ENCODE data around the gene BTBD18.
"Not testable (repeated sequence)": the region's sequence is repeated elsewhere in the genome, so short reads cannot be mapped to it uniquely, and the experiment has no call there.

BTBD18 gene

GRCh38 chr11:57732661-57733060, 19.0 kb downstream of the BTBD18 start:
- no peak for DNase-seq (ENCODE audit: low read depth in 2 of 2)

DNA sequence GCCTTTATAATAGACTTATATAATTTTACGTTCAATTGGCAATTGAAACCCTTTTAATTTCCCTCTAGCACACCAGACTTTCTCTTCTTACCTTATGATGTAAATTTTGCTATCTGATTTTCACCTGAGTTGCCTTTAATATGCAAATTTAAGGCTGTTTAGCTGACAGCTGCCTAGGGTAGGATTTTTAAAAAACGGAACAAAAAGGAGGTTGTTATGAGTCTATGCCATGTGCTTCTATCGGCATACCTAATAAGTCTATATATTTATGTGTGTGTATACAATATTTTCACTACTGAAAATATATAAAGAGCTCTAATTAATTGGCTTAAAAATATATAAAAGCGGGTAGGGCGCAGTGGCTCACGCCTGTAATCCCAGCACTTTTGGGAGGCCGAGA, 22.1 kb downstream of the BTBD18 start:
- DNase-seq (ENCODE audit: low read depth in 2 of 2) = no peak

DNA sequence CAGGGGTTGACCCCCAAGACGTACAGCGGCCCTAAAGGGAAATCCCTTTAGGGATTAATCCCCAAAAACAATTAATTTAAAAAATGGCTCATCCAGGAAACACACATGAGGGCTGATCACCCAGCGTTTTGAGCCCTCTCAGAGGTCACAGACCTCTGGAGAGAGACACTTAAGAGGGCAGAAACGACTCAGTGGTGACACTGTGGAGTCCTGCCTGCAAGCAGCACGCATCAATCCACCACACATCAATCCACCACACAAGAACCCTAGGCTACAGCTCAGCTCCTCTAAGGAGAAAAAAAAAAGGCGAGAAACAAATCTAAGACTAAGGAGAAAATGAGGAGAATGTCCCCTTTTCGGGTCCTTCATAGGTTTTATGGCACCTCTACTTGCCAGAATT, 22.8 kb downstream of the BTBD18 start:
- DNase-seq (ENCODE audit: low read depth in 2 of 2) = no peak

DNA sequence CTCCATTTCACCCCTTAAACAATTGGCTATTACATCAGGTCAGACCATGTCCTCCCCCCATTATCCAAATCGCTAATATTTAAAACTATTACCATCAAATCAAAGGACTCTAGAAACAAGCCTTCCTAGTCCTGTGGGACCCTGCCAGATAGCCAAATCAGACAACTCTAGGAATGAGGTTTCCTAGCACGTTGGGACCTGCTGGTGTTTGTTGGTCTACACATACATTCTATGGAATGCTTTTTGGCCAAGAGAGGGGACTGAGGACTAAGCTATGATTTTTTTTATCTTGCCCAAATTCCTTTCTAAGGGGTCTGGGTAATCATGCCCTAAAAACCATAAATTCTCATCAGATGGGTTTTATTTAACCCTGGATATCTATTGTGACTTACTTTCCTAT, 24.4 kb downstream of the BTBD18 start:
- no peak for DNase-seq (ENCODE audit: low read depth in 2 of 2)

GRCh38 chr11:57716726-57717125, 34.9 kb downstream of the BTBD18 start:
- DNase-seq (ENCODE audit: low read depth in 2 of 2) = not testable (repeated sequence)

DNA sequence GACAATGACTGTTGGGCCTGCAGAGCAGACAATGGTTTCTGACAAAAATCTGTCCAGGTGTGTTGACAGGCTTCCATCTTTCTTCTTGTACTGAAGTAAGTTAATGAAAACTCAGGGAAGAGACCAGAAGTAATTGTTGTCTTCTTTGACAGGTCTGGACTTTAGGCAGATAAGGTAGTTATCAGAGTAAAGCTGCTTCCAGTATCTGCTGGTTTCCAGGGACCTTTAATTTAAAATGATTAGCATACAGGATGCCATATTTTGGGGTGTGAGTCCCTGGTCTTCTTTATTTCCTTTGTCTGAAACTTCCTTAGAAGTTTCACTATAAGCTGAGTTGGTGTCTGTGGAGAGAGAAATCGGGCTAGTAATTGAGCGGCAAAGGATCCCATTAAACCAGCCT, 37.8 kb downstream of the BTBD18 start:
- DNase-seq (ENCODE audit: low read depth in 2 of 2) = no peak

DNA sequence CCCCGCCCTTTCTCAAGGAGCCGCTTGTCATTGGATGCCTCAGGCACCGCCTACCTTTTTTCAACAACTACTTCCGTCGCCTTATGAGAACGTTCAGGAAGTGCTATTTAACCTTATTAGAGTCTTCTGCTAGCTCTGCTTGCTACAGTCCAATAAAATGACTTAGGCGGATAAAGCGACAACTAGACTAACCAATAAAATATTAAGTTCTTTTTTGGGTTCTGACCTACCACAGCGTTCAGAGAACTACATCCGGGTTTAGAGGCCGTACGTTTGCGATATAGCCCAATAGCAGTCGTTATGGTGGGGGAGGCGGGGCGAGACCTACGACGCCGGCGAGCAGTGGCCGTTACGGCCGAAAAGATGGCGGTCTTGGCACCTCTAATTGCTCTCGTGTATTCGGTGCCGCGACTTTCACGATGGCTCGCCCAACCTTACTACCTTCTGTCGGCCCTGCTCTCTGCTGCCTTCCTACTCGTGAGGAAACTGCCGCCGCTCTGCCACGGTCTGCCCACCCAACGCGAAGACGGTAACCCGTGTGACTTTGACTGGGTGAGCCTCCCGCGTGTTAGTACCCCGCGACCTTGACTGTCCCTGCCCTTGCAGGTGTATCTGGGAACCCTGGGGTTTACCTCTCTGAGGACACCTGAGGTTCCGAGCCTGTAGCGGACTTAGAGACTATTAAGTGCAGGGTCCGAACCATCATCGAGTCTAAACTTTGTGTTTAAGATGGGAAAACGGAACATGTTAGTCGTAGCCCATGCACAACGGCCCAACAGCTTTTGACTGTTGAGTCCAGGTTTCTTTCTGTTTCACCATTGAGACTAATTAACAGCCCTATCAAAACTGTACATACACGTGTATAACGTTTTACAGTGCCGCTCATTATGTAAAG, 39.1 kb downstream of the BTBD18 start, which contains the start of gene TMX2:
Gene TMX2, plus strand, starts transcription at position 338 of the 895 bp plus-strand sequence. Its CDS starts 26 bp downstream, at position 364.
- DNase-seq (ENCODE audit: low read depth in 2 of 2) = peak; percentile 85

GRCh38 chr11:57711414-57712255, 40.0 kb downstream of the BTBD18 start, which contains the start of gene MED19:
Gene MED19, minus strand, starts transcription at chr11:57712215. Its CDS starts 36 bp downstream, at chr11:57712179.
- peak; percentile 46 to 56 for DNase-seq (ENCODE audit: low read depth in 2 of 2)

DNA sequence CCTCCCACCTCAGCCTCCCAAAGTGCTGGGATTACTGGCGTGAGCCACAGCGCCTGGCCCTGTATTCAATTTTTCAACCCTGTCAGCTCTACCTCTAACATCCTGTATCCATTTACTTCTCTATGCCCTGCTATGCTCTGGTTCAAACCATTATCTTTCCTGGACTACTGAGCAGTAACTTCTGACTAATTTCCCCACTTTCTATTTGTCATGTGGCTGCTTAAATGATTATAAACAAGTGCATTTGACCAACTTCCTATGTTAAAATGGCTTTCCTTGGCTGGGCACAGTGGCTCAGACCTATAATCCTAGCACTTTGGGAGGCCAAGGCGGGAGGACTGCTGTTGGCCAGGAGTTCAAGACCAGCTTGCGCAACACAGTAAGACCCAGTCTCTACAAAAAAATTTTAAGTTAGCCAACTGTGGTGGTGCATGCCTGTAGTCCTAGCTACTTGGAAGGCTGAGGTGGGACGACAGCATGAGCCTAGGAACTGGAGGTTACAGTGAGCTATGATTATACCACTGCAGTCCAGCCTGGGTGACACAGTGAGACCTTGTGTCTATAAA, 41.7 kb downstream of the BTBD18 start:
- no peak for DNase-seq (ENCODE audit: low read depth in 2 of 2)

DNA sequence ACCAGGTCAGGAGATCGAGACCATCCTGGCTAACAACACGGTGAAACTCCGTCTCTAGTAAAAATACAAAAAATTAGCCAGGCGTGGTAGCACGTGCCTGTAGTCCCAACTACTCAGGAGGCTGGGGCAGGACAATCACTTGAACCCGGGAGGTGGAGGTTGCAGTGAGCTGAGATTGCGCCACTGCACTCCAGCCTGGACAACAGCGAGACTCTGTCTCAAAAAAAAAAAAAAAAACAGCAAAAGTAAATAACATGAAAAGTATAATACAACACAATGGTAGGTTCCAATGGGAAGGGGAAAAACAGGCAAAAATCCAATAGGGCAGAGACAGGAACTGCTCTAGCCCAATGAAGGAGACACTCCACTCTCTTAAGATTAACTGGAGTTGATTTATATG, 46.2 kb downstream of the BTBD18 start:
- not testable (repeated sequence) for DNase-seq (ENCODE audit: low read depth in 2 of 2)

GRCh38 chr11:57704932-57705331, 46.7 kb downstream of the BTBD18 start:
- DNase-seq (ENCODE audit: low read depth in 2 of 2) = no peak

DNA sequence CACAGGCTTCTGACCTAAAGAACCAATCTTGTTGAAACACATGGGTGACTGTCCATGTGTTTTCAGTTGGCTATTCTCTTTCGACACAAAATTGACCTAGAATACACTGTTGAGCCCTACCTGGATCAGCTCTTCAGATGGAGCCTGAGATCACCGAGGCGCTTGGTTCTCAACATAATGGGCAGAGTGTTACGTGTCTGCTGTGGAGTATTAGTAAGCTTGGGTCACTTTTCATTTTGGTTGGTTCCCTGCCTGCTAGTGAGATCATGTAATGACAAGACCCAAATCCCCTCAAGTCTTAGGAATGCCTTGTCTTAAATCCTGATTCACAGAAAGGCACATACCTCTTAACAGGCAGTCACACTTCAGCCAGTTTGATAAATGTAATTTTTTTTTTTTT, 48.3 kb downstream of the BTBD18 start:
- DNase-seq (ENCODE audit: low read depth in 2 of 2) = no peak

GRCh38 chr11:57700425-57700824, 51.2 kb downstream of the BTBD18 start:
- DNase-seq (ENCODE audit: low read depth in 2 of 2) = no peak

- no peak for DNase-seq (ENCODE audit: low read depth in 2 of 2)
Observed at GRCh38 chr11:57699813-57700212, 51.8 kb downstream of the BTBD18 start.

GRCh38 chr11:57698843-57699365, 52.7 kb downstream of the BTBD18 start:
- no peak for DNase-seq (ENCODE audit: low read depth in 2 of 2)

Data from activated CD4-positive, alpha-beta T cell treated with anti-CD3 and anti-CD28 coated beads for 24 hours (primary cell).